HTR-8/SVneo (cell line): ENCODE results near the gene NR4A2.

ENCODE experiments used
- DNase-seq: peaks from one replicate; pipeline ENCODE4 v3.0.0; 2011; ENCODE audit warnings: low spot score, mixed read lengths; ENCODE audit not compliant: insufficient read length
- FAIRE-seq: peaks from 2 replicates; lab custom pipeline; 2011; peaks lifted over from hg19 to GRCh38; lab: Jason Lieb, UNC

The NR4A2 gene

DNA sequence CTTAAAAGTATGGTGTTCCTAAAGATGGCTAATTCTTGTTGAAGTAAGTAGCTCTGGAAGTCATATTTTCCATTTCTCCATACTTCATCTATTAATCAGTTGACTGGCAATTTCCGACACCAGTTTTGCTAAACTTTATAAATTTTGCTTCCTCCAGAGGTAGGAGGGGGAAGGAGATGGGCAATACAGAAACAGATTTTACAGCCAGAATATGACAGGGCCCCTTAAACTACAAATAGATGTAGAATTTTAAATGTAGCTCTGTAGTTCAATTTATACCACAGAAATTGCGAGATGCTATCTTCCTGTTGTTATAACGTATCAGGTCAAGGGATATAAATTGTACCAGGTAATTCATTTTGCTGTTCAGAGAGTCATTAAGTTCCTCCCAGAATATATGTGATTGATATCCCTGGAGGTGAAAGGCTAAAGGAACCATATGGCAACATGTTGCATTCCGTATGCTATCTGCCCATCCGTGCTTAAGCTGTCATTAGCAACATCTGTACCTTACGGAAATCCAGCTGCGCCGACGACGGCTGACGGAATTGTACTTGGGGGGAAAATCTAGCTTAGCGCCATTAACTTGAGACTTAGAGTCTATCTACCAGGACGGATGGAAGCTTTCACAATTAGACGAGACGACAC lies 8.4 kb upstream of the NR4A2 start:
- FAIRE-seq, result no peak
- no peak for DNase-seq

DNA sequence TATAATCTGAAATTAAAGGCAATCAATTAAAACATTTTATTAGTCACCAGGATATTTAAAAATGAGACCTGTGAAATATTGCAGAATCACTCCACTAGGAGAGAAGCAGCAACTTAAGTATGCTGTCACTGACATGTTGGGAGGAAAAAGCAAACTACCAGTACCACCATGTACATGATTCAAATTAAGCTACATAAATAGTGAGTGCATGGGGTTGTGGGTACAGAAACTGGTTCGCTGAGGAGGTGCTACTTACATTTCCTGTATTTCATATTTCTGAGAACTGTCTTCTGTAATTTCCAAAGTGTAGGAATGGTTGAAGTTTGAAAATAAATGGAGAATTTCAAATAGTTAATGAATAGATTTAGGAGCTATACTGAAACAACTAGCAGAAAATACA lies 7.9 kb upstream of the NR4A2 start:
- DNase-seq (no peak), FAIRE-seq (no peak)

DNA sequence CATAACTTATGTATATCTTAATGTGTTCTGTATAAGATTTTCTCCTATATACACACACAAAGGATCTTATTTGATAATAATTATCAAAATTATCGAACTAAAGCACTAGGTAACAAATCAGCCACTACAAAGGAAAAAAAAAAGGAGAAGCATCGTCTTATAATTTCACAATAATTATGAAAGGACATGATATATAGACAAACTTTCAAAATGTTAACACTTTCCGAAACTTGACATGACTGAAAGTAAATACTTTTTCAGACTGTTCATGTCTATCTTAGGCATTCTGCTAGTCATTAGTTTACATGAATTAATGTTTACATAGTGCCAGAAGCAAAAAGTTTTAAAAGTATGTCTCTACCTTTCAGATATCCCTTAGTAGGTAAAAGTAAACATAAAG lies 7.3 kb upstream of the NR4A2 start:
- FAIRE-seq (no peak), DNase-seq (no peak)

DNA sequence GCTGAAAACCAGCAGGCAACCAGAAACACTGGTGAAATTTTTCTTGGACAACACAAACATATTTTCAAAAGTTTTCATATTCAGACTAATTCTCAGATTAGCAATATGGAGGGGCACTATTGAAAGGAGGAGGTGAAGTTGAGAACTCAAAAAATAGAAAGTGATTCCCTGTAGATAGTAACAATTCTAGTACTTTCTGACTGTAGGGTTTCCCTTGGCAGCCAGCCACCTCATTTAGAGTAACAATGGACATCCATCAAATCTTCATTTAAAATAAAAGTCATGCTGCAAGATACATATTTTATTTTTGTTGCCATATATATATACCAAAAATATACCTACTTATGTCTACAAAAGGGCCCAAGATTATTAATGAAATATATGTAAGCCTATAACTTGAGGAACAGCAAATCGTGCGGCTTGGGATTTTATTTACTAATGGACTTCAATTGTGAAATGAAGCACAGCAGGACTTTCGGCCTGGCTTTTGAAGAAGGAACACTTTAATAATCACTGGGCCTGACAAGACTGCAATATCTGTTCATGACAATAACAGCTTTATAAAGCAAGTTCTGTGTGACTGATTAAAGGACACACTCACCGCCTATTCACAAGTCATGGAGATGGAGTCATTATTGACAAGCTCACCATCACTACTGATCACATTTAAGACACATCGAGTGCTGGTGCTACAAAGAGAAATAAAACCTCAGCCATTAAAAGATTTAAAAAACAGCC lies 6.8 kb upstream of the NR4A2 start:
- DNase-seq, result no peak
- FAIRE-seq, result no peak

DNA sequence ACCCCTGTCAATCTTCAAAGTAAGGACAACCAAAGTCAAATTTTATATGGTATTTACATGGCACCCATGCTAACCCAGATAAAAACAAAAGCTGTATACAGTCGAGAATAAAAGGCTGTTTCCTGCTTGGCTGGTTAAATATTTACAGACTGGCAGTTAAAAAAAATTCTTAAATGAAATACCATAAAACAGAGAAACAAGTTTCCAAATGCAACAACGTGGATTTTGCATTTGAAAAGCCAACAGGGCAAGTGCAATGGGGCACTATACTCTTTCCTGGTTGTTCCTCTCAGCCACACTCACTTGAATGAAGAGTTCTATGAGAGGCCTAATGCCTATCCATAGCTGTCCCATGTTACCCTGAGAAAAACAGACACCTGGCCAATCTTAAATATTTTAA lies 6.1 kb upstream of the NR4A2 start:
- DNase-seq, result no peak

DNA sequence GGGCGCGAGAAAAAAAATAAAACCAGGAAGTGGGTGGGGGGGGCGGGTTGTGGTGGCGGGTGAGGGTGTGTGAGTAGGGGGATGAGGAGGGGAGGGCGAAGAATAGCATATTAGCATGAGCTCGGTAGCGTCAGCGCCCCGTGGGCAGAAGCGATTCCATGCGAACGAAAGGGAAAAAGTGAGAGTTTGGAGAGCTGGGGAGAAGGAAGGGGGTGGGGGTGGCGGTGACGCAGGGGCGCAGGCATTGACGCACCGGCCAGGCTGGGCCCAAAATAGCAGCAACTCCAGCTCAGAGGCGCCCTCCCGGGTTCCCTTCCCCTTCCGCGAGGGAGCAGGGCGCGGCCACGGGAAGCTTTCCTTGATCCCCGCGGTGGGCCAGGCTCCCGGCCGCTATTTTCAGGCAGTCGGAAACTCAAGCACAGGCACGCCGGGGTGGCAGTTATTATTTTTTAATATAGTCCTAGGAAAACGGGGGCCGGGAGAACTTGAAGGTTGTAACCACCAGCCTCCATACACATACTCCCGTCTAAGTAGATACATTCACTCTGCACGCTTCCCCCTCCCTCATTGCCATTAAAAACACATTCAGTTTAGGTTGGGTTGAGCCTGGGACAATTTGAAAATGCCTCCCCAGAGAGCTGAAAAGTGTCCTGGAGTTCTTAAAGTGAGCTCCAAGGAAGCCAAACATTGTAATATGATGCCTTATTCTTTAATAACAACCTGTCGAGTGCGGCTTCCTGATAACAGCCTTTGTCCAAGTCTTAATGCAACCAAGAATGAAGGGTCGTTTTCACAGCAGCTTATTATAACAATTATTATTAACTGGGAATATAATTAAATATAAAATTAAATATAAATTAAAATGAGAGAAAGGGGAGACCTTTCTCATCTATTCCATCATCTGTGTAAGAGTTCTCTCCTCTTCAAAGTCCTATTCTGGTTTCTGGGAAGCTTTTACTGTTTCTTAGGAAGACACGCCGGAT lies 2.3 kb upstream of the NR4A2 start:
- peak; percentile 68 for DNase-seq
- no peak for FAIRE-seq

More for the DNA sequence above, 6.1 kb upstream of the NR4A2 start:
- FAIRE-seq, result no peak

GRCh38 chr2:156333951-156334495 lies 1.5 kb upstream of the NR4A2 start:
- DNase-seq, result peak; percentile 22
- FAIRE-seq, result no peak

DNA sequence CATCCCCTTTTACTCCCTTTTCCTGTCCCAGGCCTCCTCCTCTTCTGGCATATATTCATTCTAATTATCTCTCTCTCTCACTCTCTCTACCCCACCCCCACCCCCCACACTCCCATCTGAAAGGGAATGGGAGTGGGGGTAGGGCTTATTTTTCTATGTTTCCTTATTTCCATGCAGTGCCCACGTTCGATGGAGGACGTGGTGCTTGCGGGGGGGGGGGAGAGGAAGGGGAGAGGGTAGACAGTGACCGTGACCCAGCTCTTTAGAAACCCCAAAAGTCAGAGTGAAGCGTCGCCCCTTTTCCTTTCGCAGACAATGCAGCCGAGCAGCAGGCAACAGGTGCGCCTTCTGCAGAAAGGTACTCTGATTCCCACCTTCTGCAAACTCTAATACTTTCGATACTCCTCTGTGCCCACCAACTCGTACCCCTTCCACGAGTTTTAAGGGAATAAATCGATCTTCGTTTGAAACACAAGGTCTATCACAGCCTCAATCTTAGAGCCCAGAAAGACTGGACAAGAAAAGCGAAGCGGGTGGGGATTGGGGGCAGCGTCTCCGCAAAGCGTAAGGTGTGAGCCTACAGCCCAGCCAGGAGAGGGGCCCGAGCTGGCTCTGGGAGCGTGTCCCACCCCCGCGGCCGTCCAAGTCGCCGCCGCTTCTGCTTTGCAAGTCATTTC lies 891 bp upstream of the NR4A2 start:
- FAIRE-seq (no peak), DNase-seq (no peak)

- FAIRE-seq (no peak), DNase-seq (no peak)
These were observed 312 bp downstream of the NR4A2 start for GRCh38 chr2:156332284-156332533.

DNA sequence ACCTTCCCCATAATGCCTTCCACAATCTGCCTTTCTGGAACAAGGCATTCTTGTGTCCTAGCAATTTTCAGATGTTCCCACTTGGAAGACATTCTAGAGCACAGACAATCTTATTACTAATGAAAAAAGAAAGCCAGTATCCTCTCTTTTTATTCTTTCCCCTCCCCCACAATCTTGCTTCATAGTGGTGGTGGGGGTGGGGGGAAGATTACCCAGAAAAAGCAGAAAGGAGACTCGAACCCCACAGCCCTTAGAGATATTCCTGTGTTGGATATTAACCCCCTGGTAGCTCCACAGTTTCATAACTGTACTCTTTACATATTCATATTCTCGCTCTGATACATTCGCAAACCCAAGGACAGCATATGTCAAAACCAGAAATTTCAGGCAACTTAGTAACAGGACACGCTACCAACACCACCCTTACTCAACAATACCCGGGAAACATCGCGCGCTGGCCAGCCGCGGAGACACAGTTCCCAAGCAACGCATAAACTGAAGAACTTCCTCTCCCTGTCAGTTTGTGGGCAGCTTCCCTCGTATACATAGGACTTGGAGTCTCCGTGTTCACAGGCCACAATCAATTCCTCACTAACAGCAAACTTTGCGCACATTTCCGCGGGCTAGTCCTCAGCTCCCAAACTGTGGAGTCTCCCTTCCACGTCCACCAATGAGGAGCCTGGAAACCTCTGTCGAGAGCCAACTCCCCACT lies 793 bp downstream of the NR4A2 start:
- no peak for FAIRE-seq
- peak; percentile 49 for DNase-seq

GRCh38 chr2:156329927-156330726 lies 2.4 kb downstream of the NR4A2 start:
- no peak for DNase-seq
- no peak for FAIRE-seq

GRCh38 chr2:156329031-156329926 lies 3.2 kb downstream of the NR4A2 start:
- no peak for FAIRE-seq
- DNase-seq, result no peak

- no peak for FAIRE-seq
- DNase-seq, result no peak
These were observed 4.5 kb downstream of the NR4A2 start for GRCh38 chr2:156327835-156328695.

DNA sequence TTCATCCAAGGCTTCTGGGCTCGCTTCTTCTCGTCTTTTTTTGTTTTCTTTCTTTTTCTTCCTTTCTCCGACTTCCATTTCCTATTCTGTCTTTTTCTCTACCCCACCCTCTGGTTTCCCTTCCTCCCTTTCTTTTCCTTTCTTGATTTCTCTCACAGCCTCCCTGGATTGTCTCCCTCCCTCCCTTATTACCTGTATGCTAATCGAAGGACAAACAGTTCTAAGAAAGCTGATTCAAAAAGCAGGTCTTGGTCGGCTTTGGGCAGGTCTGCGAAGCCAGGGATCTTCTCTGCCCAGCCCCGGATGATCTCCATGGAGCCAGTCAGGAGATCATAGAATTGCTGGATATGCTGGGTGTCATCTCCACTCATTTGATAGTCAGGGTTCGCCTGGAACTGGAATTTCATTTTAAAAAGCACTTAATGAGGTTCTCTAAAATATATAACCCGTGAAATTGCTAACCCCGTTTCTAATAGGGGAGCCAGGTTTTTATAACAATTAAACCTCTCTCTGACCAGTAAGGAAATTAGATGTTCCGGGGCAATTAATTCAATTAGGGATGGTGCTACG lies 5.9 kb downstream of the NR4A2 start:
- no peak for DNase-seq

GRCh38 chr2:156325688-156326525 lies 6.6 kb downstream of the NR4A2 start:
- FAIRE-seq (no peak), DNase-seq (no peak)

More for the DNA sequence above, 5.9 kb downstream of the NR4A2 start:
- no peak for FAIRE-seq

- DNase-seq (no peak), FAIRE-seq (no peak)
These were observed 8.8 kb downstream of the NR4A2 start for GRCh38 chr2:156323754-156324153.
